ENCODE data around the gene GCNT4.

- TF ChIP-seq CTCF (IDR thresholded peaks at IDR 0.05 in 8 of 11, conservative IDR thresholded peaks at IDR 0.05 in 3 of 11), result no peak
- no peak for TF ChIP-seq POLR2AphosphoS5 (IDR thresholded peaks at IDR 0.05)
Measured at GRCh38 chr5:75021800-75022199, 30.6 kb downstream of the GCNT4 start.

Measured in spleen (tissue), 7 donors.